A549 (cell line): ENCODE measurements around the gene TACC2. TPM values are rescaled to one million over a fixed set of nuclear protein-coding genes. Genes with fewer than 3 reads are reported as not detected.
A peak's percentile ranks its signal among the peaks of the same experiment; 100 is the strongest.

Experiments used
- ATAC-seq, 2 experiments: fragments of 200-7000 bp in 1 of 2; fragments of >200 bp in 1 of 2; cut with Nextera tagmentation in 1 of 2; cut with Tn5 transposase in 1 of 2; 3 replicates each; pipeline versions ENCODE4 v1.8.0 to v1.9.1; 2018 to 2020; ENCODE audit warnings: mild to moderate bottlenecking in 1 of 2, moderate library complexity in 1 of 2
- CTCF ChIA-PET: fragments of 300-600 bp; sonication (Branson Sonifier 250); formaldehyde crosslinking; extraction: SDS; loops from one replicate; lab custom pipeline; 2021; ENCODE audit warnings: antibody characterized with exemption, inconsistent platforms; lab: Yijun Ruan, JAX
- POLR2A ChIA-PET: fragments of 350-600 bp; formaldehyde crosslinking; extraction: SDS; loops from one replicate; lab custom pipeline; 2021; ENCODE audit warnings: antibody characterized with exemption, inconsistent platforms; lab: Yijun Ruan, JAX
- DNase-seq, 2 experiments: peaks; one replicate each; pipeline versions ENCODE4 v3.0.0 to v3.0.0-alpha.2; 2011 to 2016; ENCODE audit warnings: low read depth in 1 of 2, low spot score in 1 of 2
- FAIRE-seq: peaks from 2 replicates; lab custom pipeline; 2011; peaks lifted over from hg19 to GRCh38; lab: Jason Lieb, UNC
- H3K27ac ChIP-seq, 2 experiments: fragments of >200 bp; sonication (Bioruptor Twin); formaldehyde crosslinking; 3 replicates each; pipeline ENCODE4 v1.5.1; 2016 to 2017
- H3K4me1 ChIP-seq: fragments of >200 bp; sonication (Bioruptor Twin); formaldehyde crosslinking; 3 replicates; pipeline ENCODE4 v1.6.1; 2016
- H3K4me2 ChIP-seq: fragments of >200 bp; sonication (Bioruptor Twin); formaldehyde crosslinking; 3 replicates; pipeline ENCODE4 v1.6.1; 2016
- H3K4me3 ChIP-seq: fragments of >200 bp; sonication (Bioruptor Twin); formaldehyde crosslinking; 3 replicates; pipeline ENCODE4 v1.5.1; 2016
- H3K9me3 ChIP-seq: fragments of >200 bp; sonication (Bioruptor Twin); formaldehyde crosslinking; 3 replicates; pipeline ENCODE4 v1.6.1; 2016
- BHLHE40 ChIP-seq: IDR thresholded peaks from 2 replicates; pipeline ENCODE4 v1.6.1; 2012; ENCODE audit warnings: low read depth, low read length, inconsistent platforms
- CBX2 ChIP-seq: fragments of 200-600 bp; sonication (generic); IDR thresholded peaks from 2 replicates; pipeline ENCODE4 v1.6.1; 2016; ENCODE audit warnings: low read depth, mild to moderate bottlenecking, borderline replicate concordance
- CEBPB ChIP-seq, 2 experiments: fragments of >200 bp in 1 of 2; sonication (Bioruptor Twin) in 1 of 2; formaldehyde crosslinking in 1 of 2; IDR thresholded peaks; 2 replicates each; pipeline ENCODE4 v1.6.1; 2012 to 2016
- ESRRA ChIP-seq: fragments of 150-350 bp; IDR thresholded peaks from 2 replicates; pipeline ENCODE4 v1.6.1; 2014; ENCODE audit warnings: mild to moderate bottlenecking, low read length, borderline replicate concordance
- FOSL2 ChIP-seq, 2 experiments: fragments of 450-650 bp in 1 of 2; fragments of >200 bp in 1 of 2; sonication (Bioruptor Twin) in 1 of 2; formaldehyde crosslinking; IDR thresholded peaks; 2 replicates each; pipeline versions ENCODE4 v1.5.0 to v1.6.1; 2016 to 2020; ENCODE audit warnings: mild to moderate bottlenecking in 1 of 2, moderate library complexity in 1 of 2
- GATA3 ChIP-seq: IDR thresholded peaks from 2 replicates; pipeline ENCODE4 v1.6.1; 2012; ENCODE audit warnings: borderline replicate concordance
- HES2 ChIP-seq: fragments of >200 bp; sonication (Bioruptor Twin); formaldehyde crosslinking; IDR thresholded peaks from 2 replicates; pipeline ENCODE4 v1.6.1; 2016
- HEYL ChIP-seq: fragments of 250-450 bp; sonication (Bioruptor Pico); IDR thresholded peaks from 2 replicates; pipeline ENCODE4 v1.8.0; 2021; ENCODE audit warnings: mild to moderate bottlenecking, moderate library complexity
- HOXA7 ChIP-seq: fragments of 250-450 bp; sonication (Bioruptor Pico); IDR thresholded peaks from 2 replicates; pipeline ENCODE4 v1.5.0; 2020; ENCODE audit warnings: mild to moderate bottlenecking, moderate library complexity
- HOXB13 ChIP-seq: fragments of 250-450 bp; sonication (Bioruptor Pico); IDR thresholded peaks from 2 replicates; pipeline ENCODE4 v1.5.0; 2020; ENCODE audit warnings: low read depth, mild to moderate bottlenecking, moderate library complexity
- HOXB5 ChIP-seq: fragments of 250-450 bp; sonication (Bioruptor Pico); IDR thresholded peaks from 2 replicates; pipeline ENCODE4 v1.5.0; 2020; ENCODE audit warnings: mild to moderate bottlenecking, moderate library complexity
- KDM1A ChIP-seq: fragments of 200-600 bp; sonication (generic); IDR thresholded peaks from 2 replicates; pipeline ENCODE4 v1.6.1; 2016; ENCODE audit warnings: low read depth, mild to moderate bottlenecking
- MAZ ChIP-seq: fragments of 150-350 bp; IDR thresholded peaks from 2 replicates; pipeline ENCODE4 v1.6.1; 2014; ENCODE audit warnings: antibody characterized with exemption, low read depth, low read length, borderline replicate concordance
- MYC ChIP-seq: IDR thresholded peaks from 2 replicates; pipeline ENCODE4 v1.6.1; 2012; ENCODE audit warnings: mild to moderate bottlenecking, inconsistent platforms, low read length, improper control_type of control experiment, borderline replicate concordance
- NPAS2 ChIP-seq: fragments of 250-450 bp; sonication (Bioruptor Pico); IDR thresholded peaks from 2 replicates; pipeline ENCODE4 v1.8.0; 2022; ENCODE audit warnings: mild to moderate bottlenecking, moderate library complexity, borderline replicate concordance
- PBX3 ChIP-seq: IDR thresholded peaks from 2 replicates; pipeline ENCODE4 v1.6.1; 2012
- PHF8 ChIP-seq: fragments of 200-600 bp; sonication (generic); IDR thresholded peaks from 2 replicates; pipeline ENCODE4 v1.6.1; 2016; ENCODE audit warnings: low read depth, mild to moderate bottlenecking, antibody characterized with exemption, moderate library complexity, borderline replicate concordance
- POLR2AphosphoS2 ChIP-seq: conservative IDR thresholded peaks from 2 replicates; pipeline ENCODE4 v1.6.1; 2012; ENCODE audit warnings: low read length, improper control_type of control experiment, inconsistent platforms
- RAD21 ChIP-seq, 2 experiments: fragments of >200 bp in 1 of 2; sonication (Bioruptor Twin) in 1 of 2; formaldehyde crosslinking in 1 of 2; IDR thresholded peaks in 1 of 2; conservative IDR thresholded peaks in 1 of 2; 2 replicates in 1 of 2; 3 replicates in 1 of 2; pipeline ENCODE4 v1.6.1; 2012 to 2018; ENCODE audit warnings: inconsistent platforms in 1 of 2
- RFX5 ChIP-seq: fragments of 450-650 bp; IDR thresholded peaks from 2 replicates; pipeline ENCODE4 v1.7.1; 2014; ENCODE audit warnings: antibody characterized with exemption, mild to moderate bottlenecking, moderate library complexity
- RNF2 ChIP-seq: fragments of 200-600 bp; sonication (generic); IDR thresholded peaks from 2 replicates; pipeline ENCODE4 v1.6.1; 2016; ENCODE audit warnings: low read depth, mild to moderate bottlenecking, antibody characterized with exemption, moderate library complexity, borderline replicate concordance
- ZNF302 ChIP-seq: fragments of 250-450 bp; sonication (Bioruptor Pico); IDR thresholded peaks from 2 replicates; pipeline ENCODE4 v1.9.0; 2021; ENCODE audit warnings: inconsistent platforms, mild to moderate bottlenecking, moderate library complexity
- WGBS: methylation state at CpG from one replicate; pipeline ENCODE4 v1.1.6; 2017; ENCODE audit errors: missing lambda C conversion rate; 5-methylcytosine and 5-hydroxymethylcytosine counted together
- polyA plus RNA-seq, 4 experiments: library from polyadenylated mRNA; depleted of rRNA in 3 of 4; stranded (reverse); fragments of >200 nt; fragmentation: RNase III in 1 of 4; extraction: RNeasy Plus Mini Kit Qiagen cat#74134 plus additional on column Dnase treatment in 1 of 4; gene quantifications; 2 replicates in 3 of 4; 3 replicates in 1 of 4; pipeline ENCODE4 v1.2.3, GENCODE V29; 2011 to 2017
- TF ChIP-seq, protein P1 (sequence below): IDR thresholded peaks from 2 replicates; pipeline ENCODE4 v1.6.1; 2012; ENCODE audit warnings: low read depth, borderline replicate concordance
- TF ChIP-seq, protein P2 (sequence below): fragments of 250-450 bp; sonication (Bioruptor Pico); IDR thresholded peaks from 2 replicates; pipeline ENCODE4 v1.5.0; 2021; ENCODE audit warnings: mild to moderate bottlenecking, moderate library complexity, borderline replicate concordance
- TF ChIP-seq, protein P3 (sequence below): fragments of 150-350 bp; IDR thresholded peaks from 2 replicates; pipeline ENCODE4 v1.6.1; 2014; ENCODE audit warnings: low read depth, mild to moderate bottlenecking, low read length

Gene TACC2
- polyA plus RNA-seq, 2 of the 4 experiments (the other 2 are of a cell fraction), result 83.3 to 128 TPM

GRCh38 chr10:122084286-122085041 is 95.5 kb downstream of the TACC2 start:
- H3K9me3 ChIP-seq, result no peaks in the 10 kb centered on the region
- FAIRE-seq, result no peak
- WGBS, result 80% methylated on average over 13 of the region's 15 CpGs
- no peak overlapping the region for H3K4me3 ChIP-seq
- CTCF ChIA-PET, result interaction anchor here (1.1 to 2.4 kb wide), 4 partner anchors 10 to 30 kb away, joined by 3 to 14 read pairs (median 6); no protein-coding TSS in a partner anchor
- ATAC-seq, result no peak
- H3K27ac ChIP-seq, result peak overlapping the region in 1 of 2 experiments; percentile 51; a peak in 1 of 6 replicates
- H3K4me2 ChIP-seq, result no peak overlapping the region
- TF ChIP-seq MAZ (no peak), PHF8 (no peak), RAD21 (conservative IDR thresholded peaks at IDR 0.05 in 1 of 2, IDR thresholded peaks at IDR 0.05 in 1 of 2) (no peak), HOXA7 (CRISPR knock-in tag) (no peak), MYC (no peak), FOSL2 (IDR thresholded peaks at IDR 0.05) (no peak), FOSL2 (CRISPR knock-in tag; IDR thresholded peaks at IDR 0.05) (no peak), RFX5 (no peak), HOXB13 (CRISPR knock-in tag) (no peak), POLR2AphosphoS2 (no peak), BHLHE40 (no peak), ESRRA (no peak)
- TF ChIP-seq, protein P1, sequence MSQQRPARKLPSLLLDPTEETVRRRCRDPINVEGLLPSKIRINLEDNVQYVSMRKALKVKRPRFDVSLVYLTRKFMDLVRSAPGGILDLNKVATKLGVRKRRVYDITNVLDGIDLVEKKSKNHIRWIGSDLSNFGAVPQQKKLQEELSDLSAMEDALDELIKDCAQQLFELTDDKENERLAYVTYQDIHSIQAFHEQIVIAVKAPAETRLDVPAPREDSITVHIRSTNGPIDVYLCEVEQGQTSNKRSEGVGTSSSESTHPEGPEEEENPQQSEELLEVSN, result no peak
- POLR2A ChIA-PET, result no interaction called here
- no peak for DNase-seq
- H3K4me1 ChIP-seq, result 0 out of 3 replicates have a peak, but pooled peaks cover 3% of the 10 kb centered on the region

DNA sequence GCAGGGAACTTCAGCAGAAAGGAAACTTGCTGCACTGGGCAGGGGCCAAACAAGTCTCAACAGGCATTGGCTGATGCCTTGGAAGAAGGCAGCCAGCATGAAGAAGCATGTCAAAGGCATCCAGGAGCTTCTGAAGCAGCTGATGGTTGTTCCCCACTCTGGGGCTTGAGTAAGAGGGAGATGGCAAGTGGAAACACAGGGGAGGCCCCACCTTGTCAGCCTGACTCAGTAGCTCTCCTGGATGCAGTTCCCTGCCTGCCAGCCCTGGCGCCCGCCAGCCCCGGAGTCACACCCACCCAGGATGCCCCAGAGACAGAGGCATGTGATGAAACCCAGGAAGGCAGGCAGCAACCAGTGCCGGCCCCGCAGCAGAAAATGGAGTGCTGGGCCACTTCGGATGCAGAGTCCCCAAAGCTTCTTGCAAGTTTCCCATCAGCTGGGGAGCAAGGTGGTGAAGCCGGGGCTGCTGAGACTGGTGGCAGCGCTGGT is 96.5 kb downstream of the TACC2 start:
- Histone ChIP-seq H3K27ac (peak overlapping the region in 1 of 2 experiments; percentile 51; a peak in 3 of 6 replicates), H3K4me1 (0 out of 3 replicates have a peak, but pooled peaks cover 3% of the 10 kb centered on the region), H3K4me2 (no peak overlapping the region), H3K4me3 (no peak overlapping the region), H3K9me3 (no peaks in the 10 kb centered on the region)
- ChIA-PET POLR2A (interaction anchor here (0.5 kb wide), 1 partner anchor 56 kb away, joined by 3 read pairs; no protein-coding TSS in a partner anchor), CTCF (interaction anchor here (0.7 to 2.4 kb wide), 9 partner anchors 9 to 171 kb away, joined by 3 to 14 read pairs (median 3); no protein-coding TSS in a partner anchor)
- 88% methylated on average over 4 of the region's 8 CpGs for WGBS
- no peak for FAIRE-seq
- no peak for DNase-seq
- ATAC-seq, result no peak; a peak in 1 of 6 replicates
- TF ChIP-seq PBX3, result no peak
- TF ChIP-seq RNF2, result no peak
- no peak for TF ChIP-seq BHLHE40
- TF ChIP-seq GATA3, result no peak
- no peak for TF ChIP-seq HOXB13 (CRISPR knock-in tag)
- TF ChIP-seq CEBPB (IDR thresholded peaks at IDR 0.05), result no peak
- TF ChIP-seq NPAS2 (CRISPR knock-in tag), result no peak
- no peak for TF ChIP-seq HEYL (CRISPR knock-in tag)
- TF ChIP-seq MYC, result no peak
- no peak for TF ChIP-seq KDM1A
- no peak for TF ChIP-seq ZNF302
- TF ChIP-seq CBX2, result no peak
- no peak for TF ChIP-seq HOXB5 (CRISPR knock-in tag)
- no peak for TF ChIP-seq POLR2AphosphoS2
- TF ChIP-seq HES2, result no peak
- TF ChIP-seq, protein P2, sequence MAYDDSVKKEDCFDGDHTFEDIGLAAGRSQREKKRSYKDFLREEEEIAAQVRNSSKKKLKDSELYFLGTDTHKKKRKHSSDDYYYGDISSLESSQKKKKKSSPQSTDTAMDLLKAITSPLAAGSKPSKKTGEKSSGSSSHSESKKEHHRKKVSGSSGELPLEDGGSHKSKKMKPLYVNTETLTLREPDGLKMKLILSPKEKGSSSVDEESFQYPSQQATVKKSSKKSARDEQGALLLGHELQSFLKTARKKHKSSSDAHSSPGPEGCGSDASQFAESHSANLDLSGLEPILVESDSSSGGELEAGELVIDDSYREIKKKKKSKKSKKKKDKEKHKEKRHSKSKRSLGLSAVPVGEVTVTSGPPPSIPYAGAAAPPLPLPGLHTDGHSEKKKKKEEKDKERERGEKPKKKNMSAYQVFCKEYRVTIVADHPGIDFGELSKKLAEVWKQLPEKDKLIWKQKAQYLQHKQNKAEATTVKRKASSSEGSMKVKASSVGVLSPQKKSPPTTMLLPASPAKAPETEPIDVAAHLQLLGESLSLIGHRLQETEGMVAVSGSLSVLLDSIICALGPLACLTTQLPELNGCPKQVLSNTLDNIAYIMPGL (CRISPR knock-in tag), result no peak
- TF ChIP-seq, protein P3, sequence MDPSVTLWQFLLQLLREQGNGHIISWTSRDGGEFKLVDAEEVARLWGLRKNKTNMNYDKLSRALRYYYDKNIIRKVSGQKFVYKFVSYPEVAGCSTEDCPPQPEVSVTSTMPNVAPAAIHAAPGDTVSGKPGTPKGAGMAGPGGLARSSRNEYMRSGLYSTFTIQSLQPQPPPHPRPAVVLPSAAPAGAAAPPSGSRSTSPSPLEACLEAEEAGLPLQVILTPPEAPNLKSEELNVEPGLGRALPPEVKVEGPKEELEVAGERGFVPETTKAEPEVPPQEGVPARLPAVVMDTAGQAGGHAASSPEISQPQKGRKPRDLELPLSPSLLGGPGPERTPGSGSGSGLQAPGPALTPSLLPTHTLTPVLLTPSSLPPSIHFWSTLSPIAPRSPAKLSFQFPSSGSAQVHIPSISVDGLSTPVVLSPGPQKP, result no peak
